Activated CD4-positive, alpha-beta memory T cell treated with anti-CD3 and anti-CD28 coated beads for 36 hours (primary cell): Measurements from ENCODE around the gene CDHR1. TPM values are rescaled to one million over a fixed set of nuclear protein-coding genes. Genes with fewer than 3 reads are reported as not detected.

Experiments
- CTCF ChIA-PET: fragments of 350-600 bp; sonication (Branson Sonifier 250); formaldehyde crosslinking; loops from one replicate; lab custom pipeline; 2021; ENCODE audit warnings: antibody characterized with exemption, inconsistent platforms; lab: Charles Lee
- POLR2A ChIA-PET: fragments of 350-600 bp; sonication (Branson Sonifier 250); formaldehyde crosslinking; loops from one replicate; lab custom pipeline; 2021; ENCODE audit warnings: antibody characterized with exemption; lab: Charles Lee
- DNase-seq: peaks from one replicate; pipeline ENCODE4 v3.0.0-alpha.2; 2020
- H3K27ac Mint-ChIP-seq: one replicate; pipeline ENCODE4 v1.8.0; 2021; ENCODE audit warnings: mixed read lengths
- H3K27me3 Mint-ChIP-seq: one replicate; pipeline ENCODE4 v1.8.0; 2021; ENCODE audit warnings: mixed read lengths
- H3K36me3 Mint-ChIP-seq: one replicate; pipeline ENCODE4 v1.8.0; 2021; ENCODE audit warnings: mixed read lengths
- H3K4me1 Mint-ChIP-seq: one replicate; pipeline ENCODE4 v1.8.0; 2021; ENCODE audit warnings: low read depth, mixed read lengths
- H3K4me3 Mint-ChIP-seq: one replicate; pipeline ENCODE4 v1.8.0; 2021; ENCODE audit warnings: mild to moderate bottlenecking, mixed read lengths
- H3K9me3 Mint-ChIP-seq: one replicate; pipeline ENCODE4 v1.8.0; 2021; ENCODE audit warnings: mixed read lengths
- intact Hi-C: fragments of 100-400 bp; cut with micrococcal nuclease; formaldehyde crosslinking; loops from one replicate; pipeline ENCODE4 v1.15.1; 2023
- total RNA-seq, 2 experiments: library from RNA; stranded (reverse); gene quantifications; one replicate each; pipeline ENCODE4 v1.2.3, GENCODE V29; 2021

CDHR1 gene
- total RNA-seq, 2 experiments from 2014 or later = 0.40 to 0.75 TPM

DNA sequence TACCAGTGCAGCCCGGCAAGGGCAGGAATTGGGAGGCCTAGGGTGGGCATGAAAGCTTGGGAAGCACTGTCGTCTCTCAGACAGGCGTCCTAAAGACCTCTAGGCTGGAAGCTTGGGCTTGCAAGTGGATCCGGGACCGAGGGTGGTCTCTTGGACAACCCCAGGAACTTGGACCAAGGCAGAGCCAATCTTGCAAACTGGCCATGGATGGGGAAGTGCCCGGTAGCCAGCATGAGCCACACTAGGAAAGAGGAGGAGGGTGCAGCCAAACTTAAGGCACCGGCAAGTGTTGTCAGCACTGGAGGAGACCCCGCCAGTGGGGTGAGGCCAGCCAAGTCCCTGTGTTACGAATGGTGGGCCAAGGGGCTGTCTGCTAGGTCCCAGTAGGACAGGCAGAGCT lies 22.5 kb downstream of the CDHR1 start:
- Mint-ChIP-seq H3K9me3 (peaks cover 8% of the 10 kb centered on the region), H3K4me1 (no peaks in the 10 kb centered on the region), H3K36me3 (no peaks in the 10 kb centered on the region), H3K27ac (no peak overlapping the region), H3K4me3 (no peak overlapping the region), H3K27me3 (no peaks in the 10 kb centered on the region)
- DNase-seq = no peak
- ChIA-PET CTCF (interaction anchor here (1.6 to 1.8 kb wide), 2 partner anchors 11 to 321 kb away, joined by 3 to 6 read pairs; no protein-coding TSS in a partner anchor), POLR2A (no interaction called here)
- intact Hi-C loops = no loop called here

DNA sequence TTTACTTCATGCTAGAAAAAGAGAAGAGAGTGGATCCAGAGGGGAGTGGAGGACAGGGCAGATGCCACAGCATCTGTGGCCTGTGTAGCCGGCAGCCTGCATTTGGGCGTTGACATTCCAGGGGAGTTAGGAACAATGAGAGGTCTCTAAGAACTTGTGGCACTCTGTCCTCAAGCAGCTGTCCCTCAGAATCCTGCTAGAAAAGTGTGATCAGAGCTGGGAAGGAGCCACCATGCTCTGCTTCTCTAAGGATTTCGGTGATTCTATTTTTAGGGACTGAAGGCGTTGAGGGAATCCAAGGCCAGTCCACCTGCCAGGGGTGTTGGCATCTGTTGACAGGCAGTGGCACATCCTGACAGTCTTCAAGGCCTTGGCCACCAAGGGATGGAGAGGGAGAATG lies 23.4 kb downstream of the CDHR1 start:
- Mint-ChIP-seq H3K9me3 (peaks cover 8% of the 10 kb centered on the region), H3K27ac (no peak overlapping the region), H3K27me3 (peaks cover 5% of the 10 kb centered on the region), H3K36me3 (no peaks in the 10 kb centered on the region), H3K4me3 (no peak overlapping the region), H3K4me1 (no peaks in the 10 kb centered on the region)
- ChIA-PET POLR2A (no interaction called here), CTCF (interaction anchor here (1.6 to 1.8 kb wide), 2 partner anchors 12 to 320 kb away, joined by 3 to 6 read pairs; no protein-coding TSS in a partner anchor)
- DNase-seq = no peak
- intact Hi-C loops = no loop called here

DNA sequence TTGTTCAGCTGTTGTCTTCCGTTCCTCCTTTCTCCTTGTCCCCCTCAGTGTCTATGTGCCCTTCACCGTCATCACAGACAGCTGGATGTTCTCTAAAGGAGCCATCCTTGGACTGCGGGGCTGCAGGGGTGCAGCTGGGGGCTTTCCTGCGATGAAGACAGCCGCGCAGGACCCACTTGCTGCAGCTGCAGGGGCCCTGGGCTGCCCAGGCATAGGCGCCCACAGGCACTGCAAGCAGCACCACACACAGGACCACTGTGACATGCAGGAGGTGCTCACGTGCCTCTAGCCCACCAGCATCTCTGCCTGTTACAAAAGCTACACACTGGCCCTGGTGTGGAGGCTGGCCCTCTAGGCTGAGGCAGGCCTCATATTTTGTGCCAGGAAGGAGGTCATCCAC lies 27.6 kb downstream of the CDHR1 start:
- Mint-ChIP-seq H3K4me1 (no peaks in the 10 kb centered on the region), H3K36me3 (no peaks in the 10 kb centered on the region), H3K27me3 (peaks cover 16% of the 10 kb centered on the region), H3K4me3 (no peak overlapping the region), H3K9me3 (peaks cover 8% of the 10 kb centered on the region), H3K27ac (no peak overlapping the region)
- intact Hi-C loops = no loop called here
- no peak for DNase-seq
- ChIA-PET POLR2A (no interaction called here), CTCF (no interaction called here)

DNA sequence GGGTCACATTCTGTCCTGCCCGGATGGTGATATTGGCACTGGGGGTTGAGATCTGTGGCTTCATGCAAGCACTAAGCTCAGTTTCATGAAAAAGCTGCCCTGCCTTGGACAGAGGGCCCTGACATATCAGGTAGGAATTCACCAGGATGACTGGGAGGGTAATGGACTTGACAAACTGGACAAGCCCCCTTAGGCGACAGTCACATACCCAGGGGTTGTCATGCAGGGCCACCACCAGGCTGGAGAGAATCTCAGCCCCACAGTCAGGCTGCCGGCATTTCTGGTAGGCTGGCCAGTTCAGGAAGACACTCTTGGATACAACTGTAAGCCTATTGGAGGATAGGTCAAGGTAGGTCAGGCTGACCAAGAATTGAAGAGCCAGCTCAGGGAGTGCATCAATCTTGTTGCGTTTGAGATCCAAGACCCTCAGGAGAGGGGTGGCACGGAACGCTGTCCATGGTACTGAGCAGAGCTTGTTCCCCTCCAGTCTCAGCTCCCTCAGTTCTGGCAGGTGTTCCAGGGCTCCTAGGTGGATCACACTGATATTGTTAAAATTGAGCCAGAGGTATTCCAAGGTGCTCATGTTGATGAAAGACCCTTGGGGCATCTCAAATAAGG lies 30.2 kb downstream of the CDHR1 start:
- ChIA-PET POLR2A (no interaction called here), CTCF (interaction anchor here (1.4 kb wide), 1 partner anchor 33 kb away, joined by 4 read pairs; no protein-coding TSS in a partner anchor)
- intact Hi-C loops = no loop called here
- Mint-ChIP-seq H3K27ac (no peak overlapping the region), H3K27me3 (peaks cover 16% of the 10 kb centered on the region), H3K9me3 (peaks cover 2% of the 10 kb centered on the region), H3K4me3 (no peak overlapping the region), H3K36me3 (no peaks in the 10 kb centered on the region), H3K4me1 (no peaks in the 10 kb centered on the region)
- DNase-seq = no peak

DNA sequence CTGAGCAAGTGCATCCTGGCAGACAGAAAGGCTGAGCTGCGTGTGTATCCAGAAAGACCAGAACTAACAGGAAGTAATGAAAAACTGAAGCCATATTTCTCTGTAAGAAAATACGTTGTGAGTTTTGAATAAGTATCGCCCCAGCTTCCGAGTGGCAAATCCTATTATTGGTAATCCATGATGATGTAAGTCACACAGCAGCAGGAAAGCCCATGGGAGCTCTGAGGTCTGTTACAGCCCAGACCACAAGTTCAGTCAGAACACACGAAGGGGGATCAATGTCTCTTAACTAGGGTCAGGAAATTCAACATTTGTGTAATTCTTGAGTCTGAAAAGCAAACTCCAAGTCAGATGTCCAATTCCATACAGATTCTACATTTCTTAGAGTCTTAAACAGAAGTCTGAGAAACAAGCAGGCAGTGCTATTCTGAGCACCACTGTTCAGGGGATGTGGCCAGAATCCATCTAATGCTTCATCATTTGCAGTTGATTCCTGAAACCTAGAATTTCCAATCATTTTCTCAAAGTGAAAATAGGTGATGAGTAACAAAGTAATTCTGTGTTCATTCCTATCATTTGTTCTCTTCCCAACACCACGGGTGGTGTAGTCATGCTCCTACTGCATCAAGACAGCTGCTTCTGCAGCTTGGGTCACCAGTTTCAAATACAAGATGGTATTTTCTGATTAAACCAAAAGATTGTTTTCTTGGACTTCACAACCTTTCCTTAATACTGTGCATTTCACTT lies 31.3 kb downstream of the CDHR1 start, which contains the start of gene LRIT2:
Gene LRIT2 (minus strand): TSS at position 118 of the 747 bp plus-strand sequence. CDS start 24 bp downstream, at position 94.
- no peak within 1 kb of the TSS for H3K4me3 Mint-ChIP-seq
- peaks cover 16% of the 10 kb centered on the region for H3K27me3 Mint-ChIP-seq
- no peak for DNase-seq
- intact Hi-C loops = no loop called here
- H3K27ac Mint-ChIP-seq = no peak within 1 kb of the TSS
- H3K4me1 Mint-ChIP-seq = no peaks in the 10 kb centered on the region
- ChIA-PET CTCF (no interaction called here), POLR2A (interaction anchor here (0.8 kb wide), 1 partner anchor 42 kb away, joined by 3 read pairs; no protein-coding TSS in a partner anchor)
- H3K36me3 Mint-ChIP-seq = no peaks in the 10 kb centered on the region
- H3K9me3 Mint-ChIP-seq = no peaks in the 10 kb centered on the region

DNA sequence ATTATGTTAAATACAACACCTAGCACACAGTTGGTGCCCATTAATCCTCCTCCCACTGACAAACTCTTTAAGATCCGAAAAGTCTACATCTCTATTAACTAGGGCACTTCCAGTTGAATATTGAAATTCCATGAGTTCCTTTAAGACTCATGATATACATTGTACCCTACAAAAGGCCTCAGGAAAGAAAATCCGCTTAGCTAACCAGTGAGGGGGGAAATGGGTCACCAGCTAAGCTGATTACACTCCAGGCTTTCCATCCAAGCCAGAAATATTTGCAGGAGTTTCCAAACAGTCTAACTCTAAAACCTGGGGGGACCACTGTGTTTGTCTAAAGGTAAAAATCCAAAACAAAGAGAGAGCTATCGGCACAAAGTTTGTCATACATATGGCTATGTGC lies 32.3 kb downstream of the CDHR1 start:
- POLR2A ChIA-PET = interaction anchor here (0.8 kb wide), 1 partner anchor 41 kb away, joined by 3 read pairs; no protein-coding TSS in a partner anchor
- CTCF ChIA-PET = no interaction called here
- H3K27ac Mint-ChIP-seq = no peak overlapping the region
- no peak for DNase-seq
- intact Hi-C loops = no loop called here
- H3K4me3 Mint-ChIP-seq = no peak overlapping the region
- H3K4me1 Mint-ChIP-seq = no peaks in the 10 kb centered on the region
- peaks cover 16% of the 10 kb centered on the region for H3K27me3 Mint-ChIP-seq
- no peaks in the 10 kb centered on the region for H3K36me3 Mint-ChIP-seq
- H3K9me3 Mint-ChIP-seq = no peaks in the 10 kb centered on the region

DNA sequence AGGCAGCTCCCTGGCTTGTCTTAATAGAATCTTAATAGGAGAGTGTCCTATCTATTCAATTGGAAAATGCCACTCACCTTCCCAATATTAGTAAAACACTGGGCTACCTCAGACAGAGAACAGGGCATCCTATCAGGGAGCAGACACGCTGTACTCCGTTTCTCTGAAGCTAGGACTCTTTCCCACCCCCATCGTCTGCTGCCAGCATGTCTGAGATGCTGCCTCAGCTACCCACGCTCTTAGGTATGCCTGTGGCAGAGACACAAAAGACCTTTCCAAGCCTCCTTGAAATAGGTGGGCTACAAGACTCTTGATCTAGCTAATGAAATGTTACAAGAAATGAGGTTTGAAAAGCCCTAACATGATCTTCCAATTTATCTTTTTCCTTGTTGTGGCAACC lies 33.5 kb downstream of the CDHR1 start:
- DNase-seq = no peak
- H3K27me3 Mint-ChIP-seq = peaks cover 13% of the 10 kb centered on the region
- no peaks in the 10 kb centered on the region for H3K9me3 Mint-ChIP-seq
- H3K4me1 Mint-ChIP-seq = no peaks in the 10 kb centered on the region
- no peaks in the 10 kb centered on the region for H3K36me3 Mint-ChIP-seq
- ChIA-PET CTCF (no interaction called here), POLR2A (no interaction called here)
- intact Hi-C loops = no loop called here
- H3K4me3 Mint-ChIP-seq = no peak overlapping the region
- no peak overlapping the region for H3K27ac Mint-ChIP-seq

DNA sequence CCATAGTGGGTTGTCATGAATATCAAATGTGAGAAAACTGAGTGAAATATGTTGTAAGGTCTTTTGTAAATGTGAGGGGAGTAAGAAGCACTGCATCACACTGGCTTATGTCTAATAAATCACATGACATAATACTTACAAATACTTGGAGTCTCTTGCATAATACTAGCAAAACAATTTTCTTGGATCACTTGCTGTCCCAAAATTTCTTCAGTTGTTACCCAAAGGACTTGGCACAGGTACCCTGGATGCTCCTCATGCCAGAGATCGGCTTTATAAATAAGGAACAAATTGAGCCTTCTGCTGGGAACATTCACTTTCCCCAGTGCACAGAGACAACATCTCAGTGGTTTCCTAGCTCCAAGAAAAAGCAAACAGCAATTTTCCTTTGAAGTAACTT lies 36.0 kb downstream of the CDHR1 start:
- no peaks in the 10 kb centered on the region for H3K9me3 Mint-ChIP-seq
- H3K4me3 Mint-ChIP-seq = no peak overlapping the region
- ChIA-PET POLR2A (no interaction called here), CTCF (no interaction called here)
- intact Hi-C loops = no loop called here
- no peaks in the 10 kb centered on the region for H3K4me1 Mint-ChIP-seq
- H3K27me3 Mint-ChIP-seq = peaks cover 8% of the 10 kb centered on the region
- no peak overlapping the region for H3K27ac Mint-ChIP-seq
- DNase-seq = no peak
- no peaks in the 10 kb centered on the region for H3K36me3 Mint-ChIP-seq

DNA sequence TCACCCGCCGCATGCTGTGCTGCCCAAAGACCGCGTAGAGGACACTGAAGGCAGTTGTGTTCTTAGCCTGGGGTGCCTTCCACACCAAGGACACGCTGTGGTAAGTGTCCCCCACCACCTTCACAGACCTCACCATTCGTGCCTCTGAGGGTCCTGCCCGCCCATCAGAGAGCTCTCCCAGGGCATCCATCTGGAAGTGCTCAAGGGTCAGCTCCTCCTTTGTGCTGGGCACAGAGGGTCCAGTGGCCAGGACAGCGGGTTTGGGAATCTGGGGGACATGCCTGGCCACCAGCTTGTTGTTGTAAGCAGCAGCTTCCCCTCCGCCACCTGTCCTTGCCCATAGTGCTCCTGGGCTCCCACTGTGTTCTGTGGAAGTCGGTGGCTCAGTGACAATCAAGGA lies 38.0 kb downstream of the CDHR1 start:
- Mint-ChIP-seq H3K27ac (no peak overlapping the region), H3K36me3 (no peaks in the 10 kb centered on the region), H3K4me3 (no peak overlapping the region), H3K27me3 (peaks cover 8% of the 10 kb centered on the region), H3K9me3 (no peaks in the 10 kb centered on the region), H3K4me1 (no peaks in the 10 kb centered on the region)
- intact Hi-C loops = no loop called here
- DNase-seq = no peak
- ChIA-PET POLR2A (no interaction called here), CTCF (interaction anchor here (1.7 kb wide), 1 partner anchor 20 kb away, joined by 8 read pairs; no protein-coding TSS in a partner anchor)

DNA sequence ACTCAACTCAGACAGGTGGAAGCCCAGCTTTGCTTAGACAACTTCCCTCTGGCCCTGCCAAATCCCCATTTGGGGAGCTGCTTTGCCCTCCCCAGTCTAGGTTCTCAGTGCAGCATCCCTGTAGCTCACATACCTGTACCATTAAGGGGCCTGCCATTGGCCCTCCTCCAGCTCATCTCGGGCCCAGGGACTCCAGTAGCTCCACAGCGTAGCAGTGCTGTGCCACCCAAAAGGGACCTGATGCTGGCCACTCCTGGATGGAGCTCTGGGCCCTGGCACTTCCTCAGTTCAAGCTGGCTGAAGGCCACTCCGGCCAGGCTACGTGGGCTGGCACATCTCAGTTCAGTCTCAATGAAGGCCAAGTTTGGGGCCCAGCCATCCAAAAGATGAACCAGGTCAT lies 39.6 kb downstream of the CDHR1 start:
- Mint-ChIP-seq H3K36me3 (no peaks in the 10 kb centered on the region), H3K9me3 (no peaks in the 10 kb centered on the region), H3K4me1 (no peaks in the 10 kb centered on the region), H3K27ac (no peak overlapping the region), H3K4me3 (no peak overlapping the region), H3K27me3 (peaks cover 11% of the 10 kb centered on the region)
- POLR2A ChIA-PET = no interaction called here
- DNase-seq = no peak
- CTCF ChIA-PET = interaction anchor here (1.5 to 1.6 kb wide), 2 partner anchors 23 to 303 kb away, joined by 5 to 6 read pairs; no protein-coding TSS in a partner anchor
- intact Hi-C loops = no loop called here

DNA sequence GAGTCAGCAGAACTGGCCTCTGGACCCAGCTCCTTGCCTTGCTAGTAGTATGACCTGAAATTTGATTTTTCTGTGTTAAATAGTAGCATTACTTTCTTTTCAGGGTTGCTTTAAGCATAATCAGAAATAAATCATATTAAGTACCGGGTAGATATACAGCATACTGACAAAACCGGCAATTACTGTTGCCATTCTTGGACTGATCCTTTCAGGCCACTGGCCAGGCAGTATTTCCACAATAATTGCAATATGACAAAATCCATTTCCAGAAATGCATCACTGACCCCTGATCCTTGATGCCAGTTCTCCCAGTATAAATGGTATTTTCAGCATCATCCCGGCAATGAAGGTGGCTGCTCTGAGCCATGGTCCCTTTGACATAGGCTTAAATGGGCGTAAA lies 40.1 kb downstream of the CDHR1 start:
- H3K4me1 Mint-ChIP-seq = no peaks in the 10 kb centered on the region
- CTCF ChIA-PET = interaction anchor here (1.5 kb wide), 1 partner anchor 22 kb away, joined by 5 read pairs; no protein-coding TSS in a partner anchor
- H3K27ac Mint-ChIP-seq = no peak overlapping the region
- no peaks in the 10 kb centered on the region for H3K36me3 Mint-ChIP-seq
- no peak overlapping the region for H3K4me3 Mint-ChIP-seq
- no peak for DNase-seq
- intact Hi-C loops = no loop called here
- H3K27me3 Mint-ChIP-seq = peaks cover 11% of the 10 kb centered on the region
- POLR2A ChIA-PET = no interaction called here
- no peaks in the 10 kb centered on the region for H3K9me3 Mint-ChIP-seq

DNA sequence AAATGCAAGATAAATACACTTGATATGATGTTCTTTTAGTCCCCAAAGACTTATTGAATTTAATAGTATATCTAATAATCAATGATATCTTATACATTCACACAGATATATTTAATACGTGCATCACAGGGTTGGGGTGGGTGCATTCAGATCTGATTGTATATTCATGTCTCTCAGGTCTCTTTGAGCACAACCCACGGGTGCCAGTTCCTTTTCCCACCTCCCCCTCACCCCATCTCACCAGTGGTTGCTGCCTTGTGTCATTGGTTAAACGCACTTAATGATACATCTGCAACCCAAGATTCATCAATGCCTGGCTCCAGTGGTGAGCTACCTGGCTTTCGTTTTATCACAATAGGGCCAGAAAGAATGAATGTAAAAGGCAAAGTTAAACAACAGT lies 40.8 kb downstream of the CDHR1 start:
- Mint-ChIP-seq H3K9me3 (no peaks in the 10 kb centered on the region), H3K36me3 (no peaks in the 10 kb centered on the region), H3K4me3 (no peak overlapping the region), H3K27me3 (peaks cover 11% of the 10 kb centered on the region), H3K4me1 (no peaks in the 10 kb centered on the region), H3K27ac (no peak overlapping the region)
- CTCF ChIA-PET = no interaction called here
- intact Hi-C loops = no loop called here
- POLR2A ChIA-PET = no interaction called here
- DNase-seq = no peak
